Stomach (tissue), 4 donors: Measurements from ENCODE around the gene SSTR4.
A peak's percentile ranks its signal among the peaks of the same experiment; 100 is the strongest.

Experiments used
- EP300 ChIP-seq: sonication (generic); formaldehyde crosslinking; IDR thresholded peaks from one replicate; pipeline ENCODE4 v1.6.1; 2017; ENCODE audit warnings: antibody characterized with exemption
- POLR2A ChIP-seq, 4 donors: fragments of 450-650 bp; IDR thresholded peaks; one replicate each; pipeline ENCODE4 v1.6.1; 2016; ENCODE audit warnings: antibody characterized with exemption in 4 of 4, control low read depth in 2 of 4, mild to moderate bottlenecking in 1 of 4, moderate library complexity in 1 of 4
- POLR2AphosphoS5 ChIP-seq, 3 donors: sonication (generic); formaldehyde crosslinking; IDR thresholded peaks; one replicate each; pipeline ENCODE4 v1.6.1; 2016; ENCODE audit warnings: antibody characterized with exemption in 3 of 3
- TF ChIP-seq, protein P1 (sequence below), 7 experiments: fragments of 450-650 bp in 4 of 7; fragments of 200-600 bp in 3 of 7; sonication (generic) in 3 of 7; IDR thresholded peaks; one replicate each; pipeline ENCODE4 v1.5.1; 2016 to 2019; ENCODE audit warnings: antibody characterized with exemption in 7 of 7, control low read depth in 2 of 7, mild to moderate bottlenecking in 1 of 7

DNA sequence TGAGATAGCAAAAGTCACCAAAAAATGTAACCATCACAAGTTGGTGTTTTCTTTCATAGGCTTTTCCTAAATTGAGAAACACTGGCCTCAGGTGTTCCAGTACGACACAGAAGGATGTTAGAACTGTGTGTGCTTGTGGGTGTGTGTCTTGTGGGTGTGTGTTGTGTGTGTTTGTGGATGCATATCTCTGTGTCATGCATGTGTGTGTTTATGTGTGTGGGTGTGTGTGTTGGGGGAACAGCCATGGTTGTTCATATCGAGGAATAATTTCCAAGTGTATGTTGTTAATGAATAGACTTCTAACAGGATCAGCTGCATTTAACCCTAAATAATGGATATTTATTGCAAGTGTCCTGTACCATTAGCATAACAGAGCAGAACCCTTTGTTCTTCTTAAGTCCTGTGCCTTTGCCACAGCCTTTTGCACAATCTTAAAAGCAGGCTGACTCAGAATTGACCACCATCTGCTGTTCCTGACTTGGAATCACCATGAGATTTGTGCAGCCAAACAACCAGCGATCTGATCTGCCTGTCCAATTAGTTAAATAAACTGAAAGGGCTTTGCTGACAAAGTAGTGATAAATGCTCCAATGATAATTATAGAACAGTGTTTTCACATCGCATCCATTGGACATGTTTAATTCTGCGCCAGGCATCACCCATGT lies 43.4 kb downstream of the SSTR4 start:
- TF ChIP-seq, protein P1, sequence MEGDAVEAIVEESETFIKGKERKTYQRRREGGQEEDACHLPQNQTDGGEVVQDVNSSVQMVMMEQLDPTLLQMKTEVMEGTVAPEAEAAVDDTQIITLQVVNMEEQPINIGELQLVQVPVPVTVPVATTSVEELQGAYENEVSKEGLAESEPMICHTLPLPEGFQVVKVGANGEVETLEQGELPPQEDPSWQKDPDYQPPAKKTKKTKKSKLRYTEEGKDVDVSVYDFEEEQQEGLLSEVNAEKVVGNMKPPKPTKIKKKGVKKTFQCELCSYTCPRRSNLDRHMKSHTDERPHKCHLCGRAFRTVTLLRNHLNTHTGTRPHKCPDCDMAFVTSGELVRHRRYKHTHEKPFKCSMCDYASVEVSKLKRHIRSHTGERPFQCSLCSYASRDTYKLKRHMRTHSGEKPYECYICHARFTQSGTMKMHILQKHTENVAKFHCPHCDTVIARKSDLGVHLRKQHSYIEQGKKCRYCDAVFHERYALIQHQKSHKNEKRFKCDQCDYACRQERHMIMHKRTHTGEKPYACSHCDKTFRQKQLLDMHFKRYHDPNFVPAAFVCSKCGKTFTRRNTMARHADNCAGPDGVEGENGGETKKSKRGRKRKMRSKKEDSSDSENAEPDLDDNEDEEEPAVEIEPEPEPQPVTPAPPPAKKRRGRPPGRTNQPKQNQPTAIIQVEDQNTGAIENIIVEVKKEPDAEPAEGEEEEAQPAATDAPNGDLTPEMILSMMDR (IDR thresholded peaks at IDR 0.05) = no peak
- TF ChIP-seq POLR2A (IDR thresholded peaks at IDR 0.05) (no peak), EP300 (no peak), POLR2AphosphoS5 (IDR thresholded peaks at IDR 0.05) (peak in 1 of 3 donors; percentile 15)
